Measurements from ENCODE around the gene DNHD1.

DNA sequence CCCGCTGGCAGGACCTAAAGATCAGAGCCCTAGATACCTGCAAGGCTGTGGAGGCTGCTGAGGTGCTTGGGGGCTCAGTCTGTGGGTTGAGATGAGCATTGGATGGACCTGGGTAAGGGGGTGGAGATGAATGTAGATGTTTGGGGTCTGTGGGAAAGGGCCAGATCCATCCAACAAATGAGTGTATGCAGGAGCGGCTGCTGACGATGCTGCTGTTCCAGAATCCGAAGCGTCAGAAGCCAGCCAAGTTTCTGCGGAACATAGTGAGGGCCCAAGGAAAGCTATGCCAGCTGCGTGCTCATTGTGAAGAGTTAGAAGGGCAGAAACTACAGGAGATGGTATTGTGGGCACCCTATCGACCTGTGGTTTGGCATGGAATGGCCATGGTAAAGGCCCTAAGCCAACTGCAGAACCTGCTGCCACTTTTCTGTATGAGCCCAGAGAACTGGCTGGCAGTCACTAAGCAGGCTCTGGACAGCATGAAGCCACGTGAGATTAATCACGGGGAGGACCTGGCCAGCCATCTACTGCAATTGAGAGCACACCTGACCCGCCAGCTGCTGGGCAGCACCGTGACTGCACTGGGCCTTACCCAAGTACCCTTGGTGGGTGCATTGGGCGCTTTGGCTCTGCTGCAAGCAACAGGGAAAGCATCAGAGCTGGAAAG lies 69.8 kb downstream of the DNHD1 start:
- TF ChIP-seq, protein P1, sequence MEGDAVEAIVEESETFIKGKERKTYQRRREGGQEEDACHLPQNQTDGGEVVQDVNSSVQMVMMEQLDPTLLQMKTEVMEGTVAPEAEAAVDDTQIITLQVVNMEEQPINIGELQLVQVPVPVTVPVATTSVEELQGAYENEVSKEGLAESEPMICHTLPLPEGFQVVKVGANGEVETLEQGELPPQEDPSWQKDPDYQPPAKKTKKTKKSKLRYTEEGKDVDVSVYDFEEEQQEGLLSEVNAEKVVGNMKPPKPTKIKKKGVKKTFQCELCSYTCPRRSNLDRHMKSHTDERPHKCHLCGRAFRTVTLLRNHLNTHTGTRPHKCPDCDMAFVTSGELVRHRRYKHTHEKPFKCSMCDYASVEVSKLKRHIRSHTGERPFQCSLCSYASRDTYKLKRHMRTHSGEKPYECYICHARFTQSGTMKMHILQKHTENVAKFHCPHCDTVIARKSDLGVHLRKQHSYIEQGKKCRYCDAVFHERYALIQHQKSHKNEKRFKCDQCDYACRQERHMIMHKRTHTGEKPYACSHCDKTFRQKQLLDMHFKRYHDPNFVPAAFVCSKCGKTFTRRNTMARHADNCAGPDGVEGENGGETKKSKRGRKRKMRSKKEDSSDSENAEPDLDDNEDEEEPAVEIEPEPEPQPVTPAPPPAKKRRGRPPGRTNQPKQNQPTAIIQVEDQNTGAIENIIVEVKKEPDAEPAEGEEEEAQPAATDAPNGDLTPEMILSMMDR (IDR thresholded peaks at IDR 0.05), result no peak
- no peak for TF ChIP-seq POLR2A (IDR thresholded peaks at IDR 0.05)
